A549 (cell line): ENCODE measurements around the gene DSCAM. TPM values are rescaled to one million over a fixed set of nuclear protein-coding genes. Genes with fewer than 3 reads are reported as not detected.

Source experiments
- ATAC-seq, 2 experiments: fragments of 200-7000 bp in 1 of 2; fragments of >200 bp in 1 of 2; cut with Nextera tagmentation in 1 of 2; cut with Tn5 transposase in 1 of 2; 3 replicates each; pipeline versions ENCODE4 v1.8.0 to v1.9.1; 2018 to 2020; ENCODE audit warnings: mild to moderate bottlenecking in 1 of 2, moderate library complexity in 1 of 2
- CTCF ChIA-PET: fragments of 300-600 bp; sonication (Branson Sonifier 250); formaldehyde crosslinking; extraction: SDS; loops from one replicate; lab custom pipeline; 2021; ENCODE audit warnings: antibody characterized with exemption, inconsistent platforms; lab: Yijun Ruan, JAX
- POLR2A ChIA-PET: fragments of 350-600 bp; formaldehyde crosslinking; extraction: SDS; loops from one replicate; lab custom pipeline; 2021; ENCODE audit warnings: antibody characterized with exemption, inconsistent platforms; lab: Yijun Ruan, JAX
- DNase-seq, 2 experiments: peaks; one replicate each; pipeline versions ENCODE4 v3.0.0 to v3.0.0-alpha.2; 2011 to 2016; ENCODE audit warnings: low read depth in 1 of 2, low spot score in 1 of 2
- FAIRE-seq: peaks from 2 replicates; lab custom pipeline; 2011; peaks lifted over from hg19 to GRCh38; lab: Jason Lieb, UNC
- H3K27ac ChIP-seq, 2 experiments: fragments of >200 bp; sonication (Bioruptor Twin); formaldehyde crosslinking; 3 replicates each; pipeline ENCODE4 v1.5.1; 2016 to 2017
- H3K4me1 ChIP-seq: fragments of >200 bp; sonication (Bioruptor Twin); formaldehyde crosslinking; 3 replicates; pipeline ENCODE4 v1.6.1; 2016
- H3K4me2 ChIP-seq: fragments of >200 bp; sonication (Bioruptor Twin); formaldehyde crosslinking; 3 replicates; pipeline ENCODE4 v1.6.1; 2016
- H3K4me3 ChIP-seq: fragments of >200 bp; sonication (Bioruptor Twin); formaldehyde crosslinking; 3 replicates; pipeline ENCODE4 v1.5.1; 2016
- H3K9me3 ChIP-seq: fragments of >200 bp; sonication (Bioruptor Twin); formaldehyde crosslinking; 3 replicates; pipeline ENCODE4 v1.6.1; 2016
- ATOH8 ChIP-seq: fragments of 250-450 bp; sonication (Bioruptor Pico); IDR thresholded peaks from 2 replicates; pipeline ENCODE4 v1.5.0; 2020; ENCODE audit warnings: low read depth, mild to moderate bottlenecking, moderate library complexity
- BCL3 ChIP-seq: fragments of >200 bp; sonication (Bioruptor Twin); formaldehyde crosslinking; IDR thresholded peaks from 3 replicates; pipeline ENCODE4 v1.6.1; 2016
- BHLHE40 ChIP-seq: IDR thresholded peaks from 2 replicates; pipeline ENCODE4 v1.6.1; 2012; ENCODE audit warnings: low read depth, low read length, inconsistent platforms
- CBX8 ChIP-seq: fragments of 200-600 bp; sonication (generic); IDR thresholded peaks from 2 replicates; pipeline ENCODE4 v1.6.1; 2016
- CEBPB ChIP-seq, 2 experiments: fragments of >200 bp in 1 of 2; sonication (Bioruptor Twin) in 1 of 2; formaldehyde crosslinking in 1 of 2; IDR thresholded peaks; 2 replicates each; pipeline ENCODE4 v1.6.1; 2012 to 2016
- E2F6 ChIP-seq: IDR thresholded peaks from 2 replicates; pipeline ENCODE4 v1.6.1; 2012; ENCODE audit warnings: low read depth, borderline replicate concordance
- ELK1 ChIP-seq: fragments of 150-350 bp; IDR thresholded peaks from 2 replicates; pipeline ENCODE4 v1.6.1; 2014; ENCODE audit warnings: low read depth, mild to moderate bottlenecking, low read length
- ESRRA ChIP-seq: fragments of 150-350 bp; IDR thresholded peaks from 2 replicates; pipeline ENCODE4 v1.6.1; 2014; ENCODE audit warnings: mild to moderate bottlenecking, low read length, borderline replicate concordance
- FOSB ChIP-seq: fragments of 250-450 bp; sonication (Bioruptor Pico); IDR thresholded peaks from 2 replicates; pipeline ENCODE4 v1.5.0; 2020; ENCODE audit warnings: mild to moderate bottlenecking, moderate library complexity
- FOSL2 ChIP-seq, 2 experiments: fragments of 450-650 bp in 1 of 2; fragments of >200 bp in 1 of 2; sonication (Bioruptor Twin) in 1 of 2; formaldehyde crosslinking; IDR thresholded peaks; 2 replicates each; pipeline versions ENCODE4 v1.5.0 to v1.6.1; 2016 to 2020; ENCODE audit warnings: mild to moderate bottlenecking in 1 of 2, moderate library complexity in 1 of 2
- FOXS1 ChIP-seq: fragments of 250-450 bp; sonication (Bioruptor Pico); IDR thresholded peaks from 2 replicates; pipeline ENCODE4 v1.5.0; 2020; ENCODE audit warnings: mild to moderate bottlenecking, moderate library complexity
- HMGXB4 ChIP-seq: fragments of 250-450 bp; sonication (Bioruptor Pico); IDR thresholded peaks from 2 replicates; pipeline ENCODE4 v1.5.0; 2021; ENCODE audit warnings: mild to moderate bottlenecking, moderate library complexity, borderline replicate concordance
- KDM1A ChIP-seq: fragments of 200-600 bp; sonication (generic); IDR thresholded peaks from 2 replicates; pipeline ENCODE4 v1.6.1; 2016; ENCODE audit warnings: low read depth, mild to moderate bottlenecking
- MAX ChIP-seq: IDR thresholded peaks from 2 replicates; pipeline ENCODE4 v1.6.1; 2012
- MAZ ChIP-seq: fragments of 150-350 bp; IDR thresholded peaks from 2 replicates; pipeline ENCODE4 v1.6.1; 2014; ENCODE audit warnings: antibody characterized with exemption, low read depth, low read length, borderline replicate concordance
- MYC ChIP-seq: IDR thresholded peaks from 2 replicates; pipeline ENCODE4 v1.6.1; 2012; ENCODE audit warnings: mild to moderate bottlenecking, inconsistent platforms, low read length, improper control_type of control experiment, borderline replicate concordance
- NFE2L2 ChIP-seq: fragments of 150-350 bp; conservative IDR thresholded peaks from 2 replicates; pipeline ENCODE4 v1.6.1; 2014; ENCODE audit warnings: low read length
- NR3C1 ChIP-seq: fragments of >200 bp; sonication (Bioruptor Twin); formaldehyde crosslinking; IDR thresholded peaks from 3 replicates; pipeline ENCODE4 v1.6.1; 2017
- PHF8 ChIP-seq: fragments of 200-600 bp; sonication (generic); IDR thresholded peaks from 2 replicates; pipeline ENCODE4 v1.6.1; 2016; ENCODE audit warnings: low read depth, mild to moderate bottlenecking, antibody characterized with exemption, moderate library complexity, borderline replicate concordance
- RARB ChIP-seq: fragments of 250-450 bp; sonication (Bioruptor Pico); IDR thresholded peaks from 2 replicates; pipeline ENCODE4 v1.8.0; 2021; ENCODE audit warnings: mild to moderate bottlenecking, moderate library complexity
- RCOR1 ChIP-seq: fragments of 150-350 bp; IDR thresholded peaks from 2 replicates; pipeline ENCODE4 v1.6.1; 2014; ENCODE audit warnings: antibody characterized with exemption, low read length, low read depth
- REST ChIP-seq: fragments of 200-600 bp; sonication (generic); IDR thresholded peaks from 2 replicates; pipeline ENCODE4 v1.6.1; 2016; ENCODE audit warnings: antibody characterized with exemption, mild to moderate bottlenecking, moderate library complexity
- RNF2 ChIP-seq: fragments of 200-600 bp; sonication (generic); IDR thresholded peaks from 2 replicates; pipeline ENCODE4 v1.6.1; 2016; ENCODE audit warnings: low read depth, mild to moderate bottlenecking, antibody characterized with exemption, moderate library complexity, borderline replicate concordance
- SREBF2 ChIP-seq: fragments of 450-650 bp; IDR thresholded peaks from 2 replicates; pipeline ENCODE4 v1.6.1; 2014; ENCODE audit warnings: mild to moderate bottlenecking, moderate library complexity
- TFCP2L1 ChIP-seq: fragments of 250-450 bp; sonication (Bioruptor Pico); IDR thresholded peaks from 2 replicates; pipeline ENCODE4 v1.5.0; 2021; ENCODE audit warnings: mild to moderate bottlenecking
- ZFP36 ChIP-seq: fragments of 450-650 bp; IDR thresholded peaks from 2 replicates; pipeline ENCODE4 v1.6.1; 2014; ENCODE audit warnings: borderline replicate concordance; ENCODE audit not compliant: partially characterized antibody
- ZNF302 ChIP-seq: fragments of 250-450 bp; sonication (Bioruptor Pico); IDR thresholded peaks from 2 replicates; pipeline ENCODE4 v1.9.0; 2021; ENCODE audit warnings: inconsistent platforms, mild to moderate bottlenecking, moderate library complexity
- WGBS: methylation state at CpG from one replicate; pipeline ENCODE4 v1.1.6; 2017; ENCODE audit errors: missing lambda C conversion rate; 5-methylcytosine and 5-hydroxymethylcytosine counted together
- polyA plus RNA-seq, 4 experiments: library from polyadenylated mRNA; depleted of rRNA in 3 of 4; stranded (reverse); fragments of >200 nt; fragmentation: RNase III in 1 of 4; extraction: RNeasy Plus Mini Kit Qiagen cat#74134 plus additional on column Dnase treatment in 1 of 4; gene quantifications; 2 replicates in 3 of 4; 3 replicates in 1 of 4; pipeline ENCODE4 v1.2.3, GENCODE V29; 2011 to 2017

DSCAM gene
- polyA plus RNA-seq, 2 of the 4 experiments (the other 2 are of a cell fraction), result not detected

- FAIRE-seq, result no peak
- no peak overlapping the region for H3K4me2 ChIP-seq
- TF ChIP-seq FOSB (CRISPR knock-in tag), result no peak
- TF ChIP-seq ZFP36, result no peak
- TF ChIP-seq NR3C1, result no peak
- TF ChIP-seq CBX8, result no peak
- no peak for TF ChIP-seq BHLHE40
- TF ChIP-seq BCL3, result no peak
- TF ChIP-seq KDM1A, result no peak
- no peak for TF ChIP-seq MAX
- no peak for TF ChIP-seq PHF8
- no peak for TF ChIP-seq MAZ
- TF ChIP-seq ELK1, result no peak
- no peak for TF ChIP-seq REST
- TF ChIP-seq ZNF302 (CRISPR knock-in tag), result no peak
- TF ChIP-seq CEBPB (IDR thresholded peaks at IDR 0.05), result no peak
- TF ChIP-seq, all 56 proteins: peak for 0
- 3% methylated on average over 2 of the region's 2 CpGs for WGBS
- H3K4me1 ChIP-seq, result no peaks in the 10 kb centered on the region
- no peaks in the 10 kb centered on the region for H3K9me3 ChIP-seq
- DNase-seq (no peak), ATAC-seq (no peak)
- no peak overlapping the region for H3K27ac ChIP-seq
- H3K4me3 ChIP-seq, result no peak overlapping the region
- ChIA-PET POLR2A (no interaction called here), CTCF (no interaction called here)
These were observed 646.0 kb downstream of the DSCAM start for GRCh38 chr21:40200946-40201345.

GRCh38 chr21:40200126-40200525, 646.8 kb downstream of the DSCAM start:
- Histone ChIP-seq H3K4me2 (no peak overlapping the region), H3K27ac (no peak overlapping the region), H3K4me3 (no peak overlapping the region), H3K9me3 (no peaks in the 10 kb centered on the region), H3K4me1 (no peaks in the 10 kb centered on the region)
- 65% methylated on average over 1 of the region's 1 CpG for WGBS
- ATAC-seq (no peak), DNase-seq (no peak), FAIRE-seq (no peak)
- ChIA-PET POLR2A (no interaction called here), CTCF (no interaction called here)
- TF ChIP-seq BHLHE40 (no peak), CBX8 (no peak), SREBF2 (no peak), CEBPB (IDR thresholded peaks at IDR 0.05) (no peak), RARB (no peak), RCOR1 (no peak), MAZ (no peak), FOSL2 (IDR thresholded peaks at IDR 0.05) (no peak), FOSL2 (CRISPR knock-in tag; IDR thresholded peaks at IDR 0.05) (no peak), NFE2L2 (no peak), MYC (no peak), BCL3 (no peak), FOXS1 (CRISPR knock-in tag) (no peak), HMGXB4 (CRISPR knock-in tag) (no peak), ESRRA (no peak), RNF2 (no peak), TFCP2L1 (no peak), E2F6 (no peak), ATOH8 (CRISPR knock-in tag) (no peak)
